ENCODE results near the gene NUMBL. TPM values are rescaled to one million over a fixed set of nuclear protein-coding genes. Genes with fewer than 3 reads are reported as not detected.
"Not testable (repeated sequence)": the region's sequence is repeated elsewhere in the genome, so short reads cannot be mapped to it uniquely, and the experiment has no call there.

The NUMBL gene
- total RNA-seq, 1 experiment from 2014 or later, result 57.7 TPM

- TF ChIP-seq CTCF (conservative IDR thresholded peaks at IDR 0.05), result no peak
- no peak for TF ChIP-seq EZH2 (IDR thresholded peaks at IDR 0.05; ENCODE audit: low read depth)
- Histone ChIP-seq H3F3A (ENCODE audit: insufficient read depth, low read depth) (peaks cover 12% of the 10 kb centered on the region; the same call in 1 of the 2 replicates), H3K9me3 (ENCODE audit: insufficient read depth, low read depth) (no peaks in the 10 kb centered on the region), H3K36me3 (ENCODE audit: low read depth) (no peaks in the 10 kb centered on the region), H3K4me2 (no peak overlapping the region), H3K27me3 (ENCODE audit: insufficient read depth, low read depth) (no peaks in the 10 kb centered on the region), H4K20me1 (ENCODE audit: insufficient read depth) (no peaks in the 10 kb centered on the region), H3K9me2 (ENCODE audit: insufficient read depth) (no peaks in the 10 kb centered on the region), H3K27ac (no peak overlapping the region), H3K79me2 (ENCODE audit: low read depth) (no peaks in the 10 kb centered on the region), H3K4me1 (replicated peaks; ENCODE audit: insufficient read depth) (peaks cover 7% of the 10 kb centered on the region; the same call in 1 of the 2 replicates), H2AFZ (no peak overlapping the region), H3K4me3 (no peak overlapping the region)
- BruUV-seq (replicated peaks), result no TSS peak
- DNase-seq, result no peak
- intact Hi-C loops (cut with micrococcal nuclease; ENCODE audit: unreplicated experiment), result no loop called here
- POLR2A ChIA-PET (ENCODE audit: unreplicated experiment), result interaction anchor here (0.6 kb wide), 2 partner anchors 91 to 189 kb away, joined by 3 to 4 read pairs; partner anchors contain the start of gene ACTMAP
- CTCF ChIA-PET, result no interaction called here
Observed at GRCh38 chr19:40659116-40659515, 31.3 kb downstream of the NUMBL start.

- Histone ChIP-seq H4K20me1 (ENCODE audit: insufficient read depth) (no peaks in the 10 kb centered on the region), H3K4me3 (no peak overlapping the region), H3K27ac (no peak overlapping the region), H2AFZ (no peak overlapping the region), H3K4me1 (replicated peaks; ENCODE audit: insufficient read depth) (no peaks in the 10 kb centered on the region), H3K27me3 (ENCODE audit: insufficient read depth, low read depth) (no peaks in the 10 kb centered on the region), H3K79me2 (ENCODE audit: low read depth) (no peaks in the 10 kb centered on the region), H3K9me3 (ENCODE audit: insufficient read depth, low read depth) (no peaks in the 10 kb centered on the region), H3K36me3 (ENCODE audit: low read depth) (no peaks in the 10 kb centered on the region), H3K4me2 (no peak overlapping the region), H3F3A (ENCODE audit: insufficient read depth, low read depth) (peaks cover 7% of the 10 kb centered on the region; the same call in 1 of the 2 replicates), H3K9me2 (ENCODE audit: insufficient read depth) (no peaks in the 10 kb centered on the region)
- no peak for DNase-seq
- TF ChIP-seq CTCF (conservative IDR thresholded peaks at IDR 0.05) (no peak), EZH2 (IDR thresholded peaks at IDR 0.05; ENCODE audit: low read depth) (no peak)
- intact Hi-C loops (cut with micrococcal nuclease; ENCODE audit: unreplicated experiment), result no loop called here
- ChIA-PET CTCF (no interaction called here), POLR2A (ENCODE audit: unreplicated experiment) (interaction anchor here (0.7 kb wide), 1 partner anchor 726 kb away, joined by 3 read pairs; no protein-coding TSS in a partner anchor)
- no TSS peak for BruUV-seq (replicated peaks)
Observed at GRCh38 chr19:40658031-40658430, 32.4 kb downstream of the NUMBL start.

- H3K79me2 ChIP-seq (ENCODE audit: low read depth); H3K4me3 ChIP-seq; H3K36me3 ChIP-seq (ENCODE audit: low read depth); H3K4me2 ChIP-seq; H3K27me3 ChIP-seq (ENCODE audit: insufficient read depth, low read depth); H3K9me2 ChIP-seq (ENCODE audit: insufficient read depth); intact Hi-C loops (cut with micrococcal nuclease; ENCODE audit: unreplicated experiment); H3K4me1 ChIP-seq (replicated peaks; ENCODE audit: insufficient read depth); DNase-seq; H2AFZ ChIP-seq; H3F3A ChIP-seq (ENCODE audit: insufficient read depth, low read depth); BruUV-seq (replicated peaks); POLR2A ChIA-PET (ENCODE audit: unreplicated experiment); H3K9me3 ChIP-seq (ENCODE audit: insufficient read depth, low read depth); H3K27ac ChIP-seq; H4K20me1 ChIP-seq (ENCODE audit: insufficient read depth): not testable (repeated sequence)
- CTCF ChIA-PET, result interaction anchor here (0.7 kb wide), 1 partner anchor 103 kb away, joined by 7 read pairs; no protein-coding TSS in a partner anchor
Observed at GRCh38 chr19:40655684-40656083, 34.8 kb downstream of the NUMBL start.

GRCh38 chr19:40652303-40652702 lies 38.1 kb downstream of the NUMBL start:
- H3K9me3 ChIP-seq (ENCODE audit: insufficient read depth, low read depth); H2AFZ ChIP-seq; CTCF ChIA-PET; H4K20me1 ChIP-seq (ENCODE audit: insufficient read depth); H3K4me3 ChIP-seq; BruUV-seq (replicated peaks); H3K79me2 ChIP-seq (ENCODE audit: low read depth); POLR2A ChIA-PET (ENCODE audit: unreplicated experiment); H3F3A ChIP-seq (ENCODE audit: insufficient read depth, low read depth); H3K27me3 ChIP-seq (ENCODE audit: insufficient read depth, low read depth); H3K27ac ChIP-seq; H3K4me2 ChIP-seq; H3K9me2 ChIP-seq (ENCODE audit: insufficient read depth); H3K36me3 ChIP-seq (ENCODE audit: low read depth); H3K4me1 ChIP-seq (replicated peaks; ENCODE audit: insufficient read depth); DNase-seq; intact Hi-C loops (cut with micrococcal nuclease; ENCODE audit: unreplicated experiment): not testable (repeated sequence)

Data from PC-9 (cell line).